Diencephalon (tissue), 1 donor: ENCODE data around the gene NKAIN2. TPM values are rescaled to one million over a fixed set of nuclear protein-coding genes. Genes with fewer than 3 reads are reported as not detected.

Source experiments
- total RNA-seq: library from RNA; depleted of rRNA; stranded (reverse); fragments of >200 nt; gene quantifications from one replicate; pipeline ENCODE4 v1.2.3, GENCODE V29; 2014

The NKAIN2 gene
- total RNA-seq, result 33.0 TPM

DNA sequence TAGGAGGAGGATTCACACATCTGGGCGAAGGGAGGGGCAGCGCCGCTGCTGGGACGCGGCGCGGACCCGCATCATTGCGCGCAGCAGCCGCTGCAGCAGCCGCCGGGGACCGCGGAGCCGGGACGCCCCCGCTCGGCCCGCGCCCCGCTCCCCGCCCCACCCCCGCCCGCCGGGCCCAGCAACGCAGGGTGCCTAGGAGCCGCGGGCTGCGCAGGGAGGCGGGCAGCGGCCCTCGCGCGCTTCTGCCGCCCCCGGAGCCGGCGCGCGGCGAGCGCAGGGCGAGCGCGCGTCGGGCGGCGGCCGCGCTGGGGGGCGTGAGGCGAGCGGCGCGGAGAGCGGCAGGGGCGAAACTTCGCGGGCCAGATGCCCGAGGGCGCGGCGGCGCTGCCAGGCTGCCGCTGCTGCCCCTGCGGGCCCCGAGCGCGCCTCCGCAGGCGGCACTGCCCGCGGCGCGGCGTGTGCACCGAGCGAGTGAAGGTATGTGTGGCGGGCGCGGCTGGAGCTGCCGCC lies at the start of gene NKAIN2:
TSS of gene NKAIN2 (plus strand) at position 362 of the 510 bp plus-strand sequence.

Other genes starting within 250 kb of the NKAIN2 start
- 0.92 TPM for gene TRDN, start 166.9 kb upstream of the NKAIN2 start, total RNA-seq